Pancreas (tissue), 10 donors: Measurements from ENCODE around the gene BEND3. TPM values are rescaled to one million over a fixed set of nuclear protein-coding genes. Genes with fewer than 3 reads are reported as not detected.
"Not testable (repeated sequence)": the region's sequence is repeated elsewhere in the genome, so short reads cannot be mapped to it uniquely, and the experiment has no call there.

Experiments
- ATAC-seq, 4 donors: fragments of 200-7000 bp; cut with Tn5 transposase; one replicate each; pipeline versions ENCODE4 v1.8.0 to v1.9.1; 2020; ENCODE audit warnings: mild to moderate bottlenecking in 4 of 4, moderate library complexity in 4 of 4
- DNase-seq, 6 donors: peaks; one replicate each; pipeline ENCODE4 v3.0.0-alpha.2; 2020
- FAIRE-seq: peaks from 2 replicates; lab custom pipeline; 2012; peaks lifted over from hg19 to GRCh38; lab: Jason Lieb, UNC
- H3K27ac ChIP-seq, 4 donors: fragments of 200-600 bp; sonication (generic); 1 replicate in 3 of 4; 2 replicates in 1 of 4; pipeline versions ENCODE4 v1.5.0 to v1.8.0; 2020
- H3K27me3 ChIP-seq, 4 donors: fragments of 200-600 bp; one replicate each; pipeline ENCODE4 v1.8.0; 2021
- H3K36me3 ChIP-seq, 3 donors: fragments of 200-600 bp; sonication (generic) in 1 of 3; one replicate each; pipeline versions ENCODE4 v1.5.0 to v1.8.0; 2020 to 2021
- H3K4me1 ChIP-seq, 3 donors: fragments of 200-600 bp; one replicate each; pipeline ENCODE4 v1.8.0; 2021
- H3K4me3 ChIP-seq, 4 donors: fragments of 200-600 bp; sonication (generic) in 2 of 4; one replicate each; pipeline versions ENCODE4 v1.5.0 to v1.8.0; 2020 to 2021
- H3K9me3 ChIP-seq, 4 donors: fragments of 200-600 bp; one replicate each; pipeline ENCODE4 v1.8.0; 2021
- WGBS, 2 donors: extraction: QIAGEN DNeasy Blood & Tissue Kit; methylation state at CpG; one replicate each; pipeline ENCODE4 v1.1.7; 2013; 5-methylcytosine and 5-hydroxymethylcytosine counted together
- intact Hi-C, 3 donors: fragments of 100-400 bp; cut with DNase I; formaldehyde crosslinking; loops; one replicate each; pipeline versions ENCODE4 v1.11.1 to v1.14.2; 2022
- polyA plus RNA-seq, 2 donors: library from polyadenylated mRNA; stranded (reverse); fragments of 200-250 nt; gene quantifications; one replicate each; pipeline ENCODE4 v1.2.3, GENCODE V29; 2013
- total RNA-seq, 6 donors: library from RNA; stranded (reverse); fragmentation: NEBNext Ultra II Directional in 4 of 6; extraction: Animal tissue kit (Norgen Biotek cat#: 25700) in 4 of 6; gene quantifications; one replicate each; pipeline versions ENCODE4 v1.2.1 to v1.2.4, GENCODE V29; 2021 to 2023
- TF ChIP-seq, protein P1 (sequence below), 4 donors: fragments of 200-600 bp; sonication (generic) in 3 of 4; IDR thresholded peaks; one replicate each; pipeline versions ENCODE4 v1.5.0 to v1.8.0; 2021; ENCODE audit warnings: antibody characterized with exemption in 4 of 4
- donor health status: healthy with polysubstance abuse.
- donor health status: DM: no; HTN: no; CAD: no; lungs with moderate emphysema.
- donor health status: DM: no; HTN: no; CAD: no.
- donor health status: control.
- donor health status: control.
- donor health status: Bipolar disorder and iron deficiency.
- donor health status: DM: yes; HTN: yes; CAD: no.
- donor health status: DM: no; HTN: no; CAD: no.
- donor health status: DM: no; HTN: no; CAD: no.
- donor health status: DM: yes; HTN: yes; CAD: no.

BEND3 gene
- total and polyA plus RNA-seq, 8 donors: 0.77 to 3.4 (median 1.9) TPM

DNA sequence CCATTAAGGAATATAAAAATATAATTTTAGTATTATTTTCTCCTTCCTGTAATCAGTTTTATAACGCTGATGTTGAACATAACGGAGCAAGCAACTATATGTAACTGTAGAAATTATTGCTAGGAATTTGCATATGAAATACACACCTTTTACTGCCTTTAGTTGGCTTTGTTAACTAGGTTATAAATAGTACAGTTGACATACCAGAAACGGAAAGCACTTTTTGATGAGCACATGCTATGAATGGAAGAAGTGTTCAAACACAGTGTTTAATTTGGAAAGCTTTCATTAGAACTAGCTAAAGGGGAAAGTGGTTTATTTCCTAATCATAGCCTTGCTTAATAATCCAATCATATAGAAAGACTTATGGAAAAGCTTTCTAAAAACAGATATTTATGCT lies 25.3 kb upstream of the BEND3 start:
- DNase-seq (no peak), ATAC-seq (no peak), FAIRE-seq (no peak)
- TF ChIP-seq, protein P1, sequence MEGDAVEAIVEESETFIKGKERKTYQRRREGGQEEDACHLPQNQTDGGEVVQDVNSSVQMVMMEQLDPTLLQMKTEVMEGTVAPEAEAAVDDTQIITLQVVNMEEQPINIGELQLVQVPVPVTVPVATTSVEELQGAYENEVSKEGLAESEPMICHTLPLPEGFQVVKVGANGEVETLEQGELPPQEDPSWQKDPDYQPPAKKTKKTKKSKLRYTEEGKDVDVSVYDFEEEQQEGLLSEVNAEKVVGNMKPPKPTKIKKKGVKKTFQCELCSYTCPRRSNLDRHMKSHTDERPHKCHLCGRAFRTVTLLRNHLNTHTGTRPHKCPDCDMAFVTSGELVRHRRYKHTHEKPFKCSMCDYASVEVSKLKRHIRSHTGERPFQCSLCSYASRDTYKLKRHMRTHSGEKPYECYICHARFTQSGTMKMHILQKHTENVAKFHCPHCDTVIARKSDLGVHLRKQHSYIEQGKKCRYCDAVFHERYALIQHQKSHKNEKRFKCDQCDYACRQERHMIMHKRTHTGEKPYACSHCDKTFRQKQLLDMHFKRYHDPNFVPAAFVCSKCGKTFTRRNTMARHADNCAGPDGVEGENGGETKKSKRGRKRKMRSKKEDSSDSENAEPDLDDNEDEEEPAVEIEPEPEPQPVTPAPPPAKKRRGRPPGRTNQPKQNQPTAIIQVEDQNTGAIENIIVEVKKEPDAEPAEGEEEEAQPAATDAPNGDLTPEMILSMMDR (IDR thresholded peaks at IDR 0.05): no peak
- WGBS, 2 donors: 66 to 69% methylated on average over 3 of the region's 3 CpGs
- H3K27me3 ChIP-seq: no peaks in the 10 kb centered on the region
- intact Hi-C loops: no loop called here
- no peak overlapping the region for H3K4me3 ChIP-seq
- H3K36me3 ChIP-seq: no peaks in the 10 kb centered on the region
- no peaks in the 10 kb centered on the region for H3K4me1 ChIP-seq
- H3K27ac ChIP-seq: no peak overlapping the region
- no peaks in the 10 kb centered on the region for H3K9me3 ChIP-seq

DNA sequence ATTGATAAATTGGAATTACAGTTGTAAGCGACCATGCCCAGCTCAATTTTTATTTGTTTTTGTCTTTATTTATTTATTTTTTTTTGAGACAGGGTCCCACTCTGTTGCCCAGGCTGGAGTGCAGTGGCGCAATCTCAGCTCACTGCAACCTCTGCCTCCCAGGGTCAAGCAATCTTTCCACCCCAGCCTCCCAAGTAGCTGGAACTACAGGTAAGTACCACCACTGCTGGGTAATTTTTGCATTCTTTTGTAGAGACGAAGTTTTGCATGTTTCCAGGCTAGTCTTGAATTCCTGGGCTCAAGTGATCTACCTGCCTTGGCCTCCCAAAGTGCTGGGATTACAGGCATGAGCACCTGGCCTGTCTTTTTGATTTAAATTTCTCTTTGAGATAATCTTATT lies 21.0 kb upstream of the BEND3 start:
- H3K36me3 ChIP-seq, FAIRE-seq, H3K9me3 ChIP-seq, H3K4me3 ChIP-seq, H3K4me1 ChIP-seq, H3K27me3 ChIP-seq, H3K27ac ChIP-seq, ATAC-seq, DNase-seq, intact Hi-C loops: not testable (repeated sequence)
- WGBS, 2 donors: 85 to 92% methylated on average over 3 of the region's 3 CpGs

DNA sequence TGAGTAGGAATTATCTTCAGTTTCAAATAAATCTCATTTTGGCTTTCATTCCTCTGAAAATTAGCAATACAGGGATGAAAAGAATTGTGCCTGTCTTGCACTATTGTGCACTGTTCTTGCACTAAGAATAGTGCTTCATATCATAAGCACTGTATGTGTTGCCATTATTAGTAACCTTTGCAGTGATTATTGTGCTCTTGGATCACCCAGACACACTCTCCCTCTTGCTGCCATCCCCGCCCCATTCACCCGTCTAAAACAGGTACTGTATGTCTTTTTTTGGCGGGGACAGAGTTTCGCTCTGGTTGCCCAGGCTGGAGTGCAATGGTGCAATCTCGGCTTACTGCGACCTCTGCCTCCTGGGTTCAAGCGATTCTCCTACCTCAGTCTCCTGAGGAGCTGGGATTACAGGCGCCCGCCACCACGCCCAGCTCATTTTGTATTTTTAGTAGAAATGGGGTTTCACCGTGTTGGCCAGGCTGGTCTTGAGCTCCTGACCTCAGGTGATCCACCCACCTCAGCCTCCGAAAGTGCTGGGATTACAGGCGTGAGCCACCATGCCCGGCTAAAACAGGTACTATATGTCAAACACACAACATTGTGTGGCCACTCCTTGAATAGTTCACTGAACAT lies 19.8 kb upstream of the BEND3 start:
- FAIRE-seq, H3K4me3 ChIP-seq, ATAC-seq, H3K27ac ChIP-seq, H3K27me3 ChIP-seq, H3K4me1 ChIP-seq, H3K36me3 ChIP-seq, intact Hi-C loops, H3K9me3 ChIP-seq: not testable (repeated sequence)
- 86 to 92% methylated on average over 14 of the region's 14 CpGs for WGBS, 2 donors
- DNase-seq: peak in 1 of 6 donors; percentile 17

DNA sequence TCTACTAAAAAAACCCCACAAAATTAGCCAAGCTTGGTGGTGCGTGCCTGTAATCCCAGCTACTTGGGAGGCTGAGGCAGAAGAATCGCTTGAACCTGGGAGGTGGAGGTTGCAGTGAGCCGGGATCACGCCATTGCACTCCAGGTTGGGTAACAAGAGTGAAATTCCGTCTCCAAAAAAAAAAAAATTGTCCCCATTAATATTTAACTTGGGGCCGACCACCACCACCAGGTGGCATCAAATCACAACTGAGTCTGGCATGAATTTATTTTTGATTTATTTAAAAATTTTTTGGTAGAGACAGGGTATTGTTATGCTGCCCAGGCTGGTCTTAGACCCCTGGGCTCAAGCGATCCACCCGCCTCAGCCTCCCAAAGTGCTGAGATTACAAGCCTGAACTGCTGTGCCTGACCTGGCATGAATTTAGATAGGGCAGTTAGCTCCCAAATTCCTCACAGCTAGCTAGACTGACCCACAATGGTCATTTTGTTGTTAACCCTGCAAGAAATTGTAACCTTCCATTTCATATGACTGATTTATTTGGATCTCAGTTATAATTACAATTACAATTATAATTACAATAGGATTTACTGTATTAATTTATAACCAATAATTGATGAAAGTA lies 17.1 kb upstream of the BEND3 start:
- FAIRE-seq: no peak
- Histone ChIP-seq H3K9me3 (no peaks in the 10 kb centered on the region), H3K27me3 (no peaks in the 10 kb centered on the region), H3K4me3 (no peak overlapping the region), H3K4me1 (no peaks in the 10 kb centered on the region), H3K36me3 (no peaks in the 10 kb centered on the region), H3K27ac (no peak overlapping the region)
- intact Hi-C loops: no loop called here
- TF ChIP-seq, protein P1 (IDR thresholded peaks at IDR 0.05): peak in 1 of 4 donors; percentile 9
- peak in 2 of 4 donors; percentile 47 to 56 for ATAC-seq
- DNase-seq: peak in 2 of 6 donors; percentile 21 to 56
- WGBS, 2 donors: 34 to 35% methylated on average over 8 of the region's 8 CpGs

DNA sequence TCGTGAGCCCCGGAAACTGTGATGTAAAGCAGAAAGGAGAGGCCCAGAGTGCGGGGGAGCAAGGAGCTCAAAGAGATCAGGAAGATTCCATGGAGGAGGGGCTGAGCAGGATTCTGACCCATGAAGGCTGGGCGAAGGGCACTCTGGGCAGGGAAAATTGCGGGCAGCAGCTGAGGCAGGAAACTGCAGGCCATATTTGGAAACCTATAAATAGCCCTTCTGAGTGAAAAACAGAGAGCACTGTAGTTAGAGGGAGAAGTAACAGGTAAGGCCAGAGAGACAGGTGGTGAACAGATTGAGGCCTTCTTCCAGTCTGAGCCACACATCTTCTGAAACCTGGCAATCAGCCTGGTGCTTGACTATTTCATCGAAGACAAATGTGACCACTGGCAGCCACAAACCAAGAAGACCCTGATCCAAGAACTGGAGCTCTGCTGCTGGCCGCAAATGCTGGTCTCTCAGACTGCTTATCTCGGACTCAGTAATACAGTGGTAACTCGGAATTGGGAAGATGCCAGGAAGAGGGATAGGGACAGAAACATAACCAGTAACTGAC lies 14.1 kb upstream of the BEND3 start:
- no peaks in the 10 kb centered on the region for H3K36me3 ChIP-seq
- WGBS, 2 donors: 75 to 77% methylated on average over 9 of the region's 9 CpGs
- TF ChIP-seq, protein P1 (IDR thresholded peaks at IDR 0.05): no peak
- peak in 3 of 4 donors; percentile 32 to 47 (median 41) for ATAC-seq
- FAIRE-seq: no peak
- H3K4me1 ChIP-seq: no peaks in the 10 kb centered on the region
- no peak overlapping the region for H3K4me3 ChIP-seq
- H3K9me3 ChIP-seq: no peaks in the 10 kb centered on the region
- H3K27ac ChIP-seq: no peak overlapping the region
- DNase-seq: peak in 1 of 6 donors; percentile 38
- intact Hi-C loops: no loop called here
- no peaks in the 10 kb centered on the region for H3K27me3 ChIP-seq

DNA sequence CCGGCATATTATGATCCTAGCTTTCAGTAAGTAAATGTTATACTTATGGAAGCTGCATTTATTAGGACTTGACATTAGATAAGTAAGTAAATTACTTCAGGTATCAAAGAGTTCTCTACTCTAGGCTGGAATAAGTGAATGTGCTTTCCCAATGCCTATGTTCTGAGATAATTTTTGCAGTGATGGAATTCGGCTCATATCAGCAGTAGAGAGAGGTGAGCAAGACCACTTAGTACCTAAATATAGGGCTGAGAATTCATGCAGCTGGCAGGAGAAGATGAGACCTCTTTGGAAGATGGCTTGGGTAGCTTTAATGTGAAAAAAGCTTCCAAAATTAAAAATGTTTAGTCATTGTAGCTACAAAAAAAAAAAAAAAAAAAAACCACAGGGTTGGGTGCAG lies 13.3 kb upstream of the BEND3 start:
- Histone ChIP-seq H3K27me3 (no peaks in the 10 kb centered on the region), H3K4me3 (no peak overlapping the region), H3K36me3 (no peaks in the 10 kb centered on the region), H3K9me3 (no peaks in the 10 kb centered on the region), H3K4me1 (no peaks in the 10 kb centered on the region), H3K27ac (no peak overlapping the region)
- ATAC-seq: no peak
- no peak for FAIRE-seq
- intact Hi-C loops: no loop called here
- WGBS, 2 donors: 76 to 85% methylated on average over 2 of the region's 2 CpGs
- TF ChIP-seq, protein P1 (IDR thresholded peaks at IDR 0.05): no peak
- DNase-seq: no peak
